Heart left ventricle (tissue), 13 donors: Measurements from ENCODE around the gene CCDC121.

Experiments
- POLR2A ChIP-seq, 2 donors: fragments of 450-650 bp; IDR thresholded peaks; one replicate each; pipeline ENCODE4 v1.6.1; 2017; ENCODE audit warnings: antibody characterized with exemption in 2 of 2, mild to moderate bottlenecking in 2 of 2, moderate library complexity in 2 of 2
- TF ChIP-seq, protein P1 (sequence below), 12 donors: fragments of 200-600 bp; sonication (generic) in 4 of 12; IDR thresholded peaks; one replicate each; pipeline versions ENCODE4 v1.5.0 to v1.8.0; 2018 to 2022; ENCODE audit warnings: antibody characterized with exemption in 12 of 12, mild to moderate bottlenecking in 5 of 12
- donor health status: ischemic (EF 13 %, LVEDD 7.1; RV severe dilation, severe dysfunction).
- donor health status: DM: no; HTN: yes; CAD: no.
- donor health status: DM: no; HTN: no; CAD: no.
- donor health status: ischemic (EF 25% LVEDD 6.9; RV normal size, moderate dysfunction).
- donor health status: ischemic (EF 25% LVEDD 5.7; RV mildly dilated, moderate dysfunction).
- donor health status: ischemic (EF 35%, LVEDD 5.7; RV mildly dilated, moderate dysfunction).
- donor health status: nonischemic (EF 11% LVEDD 7.7; RV severe dilation, severe dysfunction).
- donor health status: DM: yes; HTN: yes; CAD: no.
- donor health status: PGD.
- donor health status: ischemic (EF 29% LVEDD 5.4; RV normal size, mild dysfunction).
- donor health status: nonischemic (EF 23%, LVEDD 6.1; RV moderate dilation, normal function).

DNA sequence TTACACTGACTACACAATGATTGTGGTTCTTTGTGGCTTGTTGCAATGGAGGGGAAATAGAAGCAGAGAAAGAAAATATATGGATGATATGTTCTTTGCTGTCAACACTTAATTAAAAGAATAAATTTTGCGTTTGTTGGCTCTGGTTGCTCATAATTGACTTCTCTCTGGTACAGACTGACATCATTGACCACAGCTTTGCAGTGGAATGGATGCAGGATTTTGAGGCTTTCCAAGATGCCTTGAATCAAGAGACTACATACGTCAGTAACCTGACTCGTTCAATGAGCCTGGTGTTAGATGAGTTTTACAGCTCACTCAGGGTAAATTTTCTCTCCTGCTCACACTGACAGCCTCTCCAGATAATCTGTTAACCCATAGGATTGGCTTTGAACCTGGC lies 9.9 kb upstream of the CCDC121 start:
- TF ChIP-seq, protein P1, sequence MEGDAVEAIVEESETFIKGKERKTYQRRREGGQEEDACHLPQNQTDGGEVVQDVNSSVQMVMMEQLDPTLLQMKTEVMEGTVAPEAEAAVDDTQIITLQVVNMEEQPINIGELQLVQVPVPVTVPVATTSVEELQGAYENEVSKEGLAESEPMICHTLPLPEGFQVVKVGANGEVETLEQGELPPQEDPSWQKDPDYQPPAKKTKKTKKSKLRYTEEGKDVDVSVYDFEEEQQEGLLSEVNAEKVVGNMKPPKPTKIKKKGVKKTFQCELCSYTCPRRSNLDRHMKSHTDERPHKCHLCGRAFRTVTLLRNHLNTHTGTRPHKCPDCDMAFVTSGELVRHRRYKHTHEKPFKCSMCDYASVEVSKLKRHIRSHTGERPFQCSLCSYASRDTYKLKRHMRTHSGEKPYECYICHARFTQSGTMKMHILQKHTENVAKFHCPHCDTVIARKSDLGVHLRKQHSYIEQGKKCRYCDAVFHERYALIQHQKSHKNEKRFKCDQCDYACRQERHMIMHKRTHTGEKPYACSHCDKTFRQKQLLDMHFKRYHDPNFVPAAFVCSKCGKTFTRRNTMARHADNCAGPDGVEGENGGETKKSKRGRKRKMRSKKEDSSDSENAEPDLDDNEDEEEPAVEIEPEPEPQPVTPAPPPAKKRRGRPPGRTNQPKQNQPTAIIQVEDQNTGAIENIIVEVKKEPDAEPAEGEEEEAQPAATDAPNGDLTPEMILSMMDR (IDR thresholded peaks at IDR 0.05) = no peak
- no peak for TF ChIP-seq POLR2A (IDR thresholded peaks at IDR 0.05)
